DOHH2 (cell line): ENCODE data around the gene INSR.

Experiments
- CTCF ChIP-seq: fragments of 200-600 bp; sonication (generic); IDR thresholded peaks from one replicate; pipeline ENCODE4 v1.5.1; 2014; ENCODE audit warnings: antibody characterized with exemption, mild to moderate bottlenecking, low read depth, low read length; ENCODE audit not compliant: poor library complexity, severe bottlenecking
- EZH2phosphoT487 ChIP-seq: fragments of 200-600 bp; sonication (generic); IDR thresholded peaks from 2 replicates; pipeline ENCODE4 v1.6.1; 2017; ENCODE audit warnings: borderline replicate concordance, mild to moderate bottlenecking, antibody characterized with exemption, low read length, moderate library complexity, mixed read lengths

GRCh38 chr19:7099597-7099921 lies 194.7 kb downstream of the INSR start:
- TF ChIP-seq EZH2phosphoT487 (no peak), CTCF (no peak)
